Spleen (tissue), 7 donors: ENCODE data around the gene ABT1.

Source experiments
- CTCF ChIP-seq, 11 experiments: fragments of 200-600 bp in 7 of 11; fragments of 450-650 bp in 4 of 11; sonication (generic) in 4 of 11; IDR thresholded peaks in 8 of 11; conservative IDR thresholded peaks in 3 of 11; 1 replicate in 7 of 11; 2 replicates in 4 of 11; pipeline versions ENCODE4 v1.4.0 to v1.8.0; 2016 to 2021; ENCODE audit warnings: antibody characterized with exemption in 11 of 11, inconsistent platforms in 4 of 11, mild to moderate bottlenecking in 1 of 11
- POLR2A ChIP-seq, 3 donors: fragments of 450-650 bp; IDR thresholded peaks; one replicate each; pipeline ENCODE4 v1.5.1; 2017; ENCODE audit warnings: antibody characterized with exemption in 3 of 3, mild to moderate bottlenecking in 1 of 3
- donor health status: DM: no; HTN: no; CAD: no; lungs with moderate emphysema.
- donor health status: DM: no; HTN: no; CAD: no.
- donor health status: DM: no; HTN: no; CAD: no.

- TF ChIP-seq POLR2A (IDR thresholded peaks at IDR 0.05) (no peak), CTCF (IDR thresholded peaks at IDR 0.05 in 8 of 11, conservative IDR thresholded peaks at IDR 0.05 in 3 of 11) (no peak)
Observed at GRCh38 chr6:26593278-26594130, 3.2 kb upstream of the ABT1 start.
